NCI-H146 treated with DMSO at 0.1 percent for 48 hours (cell line): ENCODE measurements around the gene NUDT8.
"Not testable (repeated sequence)": the region's sequence is repeated elsewhere in the genome, so short reads cannot be mapped to it uniquely, and the experiment has no call there.

Experiments used
- DNase-seq: peaks from one replicate; lab custom pipeline; 2025; ENCODE audit not compliant: unreplicated experiment; lab: John Stamatoyannopoulos, UW

The NUDT8 gene

GRCh38 chr11:67660752-67661151, 31.0 kb upstream of the NUDT8 start:
- not testable (repeated sequence) for DNase-seq

GRCh38 chr11:67659651-67660165, 30.0 kb upstream of the NUDT8 start:
- DNase-seq: not testable (repeated sequence)

- DNase-seq: no peak
Observed at GRCh38 chr11:67657300-67657699, 27.6 kb upstream of the NUDT8 start.

- DNase-seq: no peak
Observed at GRCh38 chr11:67656278-67656922, 26.7 kb upstream of the NUDT8 start.

GRCh38 chr11:67654225-67654624, 24.5 kb upstream of the NUDT8 start:
- no peak for DNase-seq

- no peak for DNase-seq
Observed at GRCh38 chr11:67652965-67653845, 23.5 kb upstream of the NUDT8 start.

GRCh38 chr11:67651976-67652781, 22.4 kb upstream of the NUDT8 start:
- DNase-seq: no peak

GRCh38 chr11:67649634-67650510, 20.1 kb upstream of the NUDT8 start:
- no peak for DNase-seq

- DNase-seq: no peak
Observed at GRCh38 chr11:67648796-67649613, 19.3 kb upstream of the NUDT8 start.

GRCh38 chr11:67648140-67648795, 18.5 kb upstream of the NUDT8 start:
- peak; percentile 41 for DNase-seq

GRCh38 chr11:67647471-67647870, 17.7 kb upstream of the NUDT8 start:
- no peak for DNase-seq

GRCh38 chr11:67646535-67647336, 17.0 kb upstream of the NUDT8 start:
- DNase-seq: no peak

- DNase-seq: no peak
Observed at GRCh38 chr11:67645521-67646461, 16.1 kb upstream of the NUDT8 start.

GRCh38 chr11:67644472-67645418, 15.0 kb upstream of the NUDT8 start:
- no peak for DNase-seq

GRCh38 chr11:67644042-67644441, 14.3 kb upstream of the NUDT8 start:
- no peak for DNase-seq
